ENCODE results near the gene PPM1L. TPM values are rescaled to one million over a fixed set of nuclear protein-coding genes. Genes with fewer than 3 reads are reported as not detected.

The PPM1L gene
- total RNA-seq, 2 donors from 2014 or later, result 15.0 to 15.6 TPM

DNA sequence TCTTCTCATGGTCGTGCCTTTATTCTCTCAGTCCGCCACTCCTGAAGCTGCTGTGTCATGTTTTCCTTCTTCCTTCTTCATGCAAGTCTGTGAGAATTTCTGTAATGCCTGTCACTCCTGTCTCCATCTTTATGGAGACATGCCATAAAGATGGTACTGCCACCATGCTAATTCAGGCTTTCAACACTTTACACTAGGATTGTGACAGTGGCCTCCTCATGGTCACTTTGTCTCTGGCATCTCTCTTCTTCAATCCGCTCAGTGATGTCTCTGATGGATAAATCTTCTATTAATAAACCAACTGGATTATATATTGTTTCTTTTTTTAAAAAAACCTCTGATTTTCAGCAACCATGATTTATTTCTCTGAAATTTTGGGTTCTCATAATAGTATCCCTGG, 18.1 kb downstream of the PPM1L start:
- TF ChIP-seq CTCF (IDR thresholded peaks at IDR 0.05), result no peak
- H3K4me1 ChIP-seq, result no peaks in the 10 kb centered on the region
- no peaks in the 10 kb centered on the region for H3K9me3 ChIP-seq

GRCh38 chr3:160778480-160778879, 22.4 kb downstream of the PPM1L start:
- Histone ChIP-seq H3K4me3 (no peak overlapping the region), H3K9me3 (no peaks in the 10 kb centered on the region), H3K9ac (ENCODE audit: low read depth in 2 of 2, low read length in 2 of 2) (no peak overlapping the region), H3K4me1 (no peaks in the 10 kb centered on the region), H3K36me3 (no peaks in the 10 kb centered on the region), H3K27me3 (no peaks in the 10 kb centered on the region), H3K27ac (no peak overlapping the region)
- no peak for DNase-seq
- TF ChIP-seq CTCF (IDR thresholded peaks at IDR 0.05), result no peak
- intact Hi-C loops (cut with DNase I), result no loop called here

More for the DNA sequence above, 18.1 kb downstream of the PPM1L start:
- DNase-seq, result no peak
- no peaks in the 10 kb centered on the region for H3K27me3 ChIP-seq
- H3K36me3 ChIP-seq, result no peaks in the 10 kb centered on the region
- no peak overlapping the region for H3K9ac ChIP-seq (ENCODE audit: low read depth in 2 of 2, low read length in 2 of 2)
- no peak overlapping the region for H3K4me3 ChIP-seq
- H3K27ac ChIP-seq, result no peak overlapping the region
- intact Hi-C loops (cut with DNase I), result no loop called here

- Histone ChIP-seq H3K36me3 (no peaks in the 10 kb centered on the region), H3K4me3 (no peak overlapping the region), H3K4me1 (no peaks in the 10 kb centered on the region), H3K9me3 (no peaks in the 10 kb centered on the region), H3K27me3 (no peaks in the 10 kb centered on the region), H3K27ac (no peak overlapping the region), H3K9ac (ENCODE audit: low read depth in 2 of 2, low read length in 2 of 2) (no peak overlapping the region)
- no peak for DNase-seq
- TF ChIP-seq CTCF (IDR thresholded peaks at IDR 0.05), result no peak
- intact Hi-C loops (cut with DNase I), result no loop called here
Observed at GRCh38 chr3:160779040-160779439, 23.0 kb downstream of the PPM1L start.

GRCh38 chr3:160780245-160780644, 24.2 kb downstream of the PPM1L start:
- no peak for DNase-seq
- H3K27ac ChIP-seq, result no peak overlapping the region
- no peak overlapping the region for H3K9ac ChIP-seq (ENCODE audit: low read depth in 2 of 2, low read length in 2 of 2)
- TF ChIP-seq CTCF (IDR thresholded peaks at IDR 0.05), result no peak
- no peak overlapping the region for H3K4me3 ChIP-seq
- H3K4me1 ChIP-seq, result no peaks in the 10 kb centered on the region
- H3K27me3 ChIP-seq, result no peaks in the 10 kb centered on the region
- intact Hi-C loops (cut with DNase I), result no loop called here
- H3K9me3 ChIP-seq, result no peaks in the 10 kb centered on the region
- no peaks in the 10 kb centered on the region for H3K36me3 ChIP-seq

DNA sequence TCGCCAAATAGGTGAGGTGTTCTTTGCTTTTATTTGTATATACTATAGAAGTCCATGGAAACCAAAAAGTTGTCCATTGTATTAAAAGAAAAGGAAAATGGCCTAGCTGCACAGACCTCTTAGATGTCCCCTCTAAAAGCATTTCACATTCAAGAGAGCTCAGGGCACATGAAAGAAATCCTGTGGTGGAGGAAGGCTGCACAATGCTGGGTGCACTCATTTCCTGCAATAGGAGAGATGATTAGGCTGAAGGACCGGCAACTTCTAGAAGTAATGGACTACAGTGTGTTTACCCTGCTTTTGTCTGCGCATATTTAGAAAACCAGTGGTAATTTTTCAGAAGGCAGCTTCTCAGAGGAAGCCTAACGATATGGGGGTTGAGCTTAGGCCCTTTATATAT, 25.4 kb downstream of the PPM1L start:
- Histone ChIP-seq H3K4me1 (no peaks in the 10 kb centered on the region), H3K9ac (ENCODE audit: low read depth in 2 of 2, low read length in 2 of 2) (no peak overlapping the region), H3K36me3 (no peaks in the 10 kb centered on the region), H3K27ac (no peak overlapping the region), H3K9me3 (no peaks in the 10 kb centered on the region), H3K4me3 (no peak overlapping the region), H3K27me3 (no peaks in the 10 kb centered on the region)
- no peak for DNase-seq
- intact Hi-C loops (cut with DNase I), result no loop called here
- TF ChIP-seq CTCF (IDR thresholded peaks at IDR 0.05), result no peak

GRCh38 chr3:160781863-160782262, 25.8 kb downstream of the PPM1L start:
- Histone ChIP-seq H3K9me3 (no peaks in the 10 kb centered on the region), H3K36me3 (no peaks in the 10 kb centered on the region), H3K27ac (no peak overlapping the region), H3K27me3 (no peaks in the 10 kb centered on the region), H3K4me3 (no peak overlapping the region), H3K9ac (ENCODE audit: low read depth in 2 of 2, low read length in 2 of 2) (no peak overlapping the region), H3K4me1 (no peaks in the 10 kb centered on the region)
- intact Hi-C loops (cut with DNase I), result no loop called here
- DNase-seq, result no peak
- no peak for TF ChIP-seq CTCF (IDR thresholded peaks at IDR 0.05)

All from colonic mucosa (tissue), 4 donors.